GM23248 (cell line): ENCODE data around the gene SUZ12.

Experiments
- EZH2 ChIP-seq: fragments of 200-600 bp; sonication (generic); IDR thresholded peaks from 2 replicates; pipeline ENCODE4 v1.6.1; 2018; ENCODE audit warnings: antibody characterized with exemption, mild to moderate bottlenecking; ENCODE audit not compliant: insufficient read depth, poor library complexity, severe bottlenecking
- EZH2phosphoT487 ChIP-seq: fragments of 200-600 bp; sonication (generic); IDR thresholded peaks from 2 replicates; pipeline ENCODE4 v1.6.1; 2018; ENCODE audit warnings: antibody characterized with exemption, moderate library complexity, mild to moderate bottlenecking, low read depth; ENCODE audit not compliant: insufficient read depth

- TF ChIP-seq EZH2, result no peak
- no peak for TF ChIP-seq EZH2phosphoT487
Observed at GRCh38 chr17:31918701-31919128, 18.1 kb upstream of the SUZ12 start.
